Tongue (tissue), 2 donors: ENCODE measurements around the gene CD3G. TPM values are rescaled to one million over a fixed set of nuclear protein-coding genes. Genes with fewer than 3 reads are reported as not detected.
"Not testable (repeated sequence)": the region's sequence is repeated elsewhere in the genome, so short reads cannot be mapped to it uniquely, and the experiment has no call there.

Experiments used
- DNase-seq: peaks from one replicate; pipeline ENCODE4 v3.0.0-alpha.2; 2015
- total RNA-seq: library from RNA; depleted of rRNA; stranded (reverse); fragments of >200 nt; gene quantifications from one replicate; pipeline ENCODE4 v1.2.3, GENCODE V29; 2014

The CD3G gene
- total RNA-seq = 1.1 TPM

DNA sequence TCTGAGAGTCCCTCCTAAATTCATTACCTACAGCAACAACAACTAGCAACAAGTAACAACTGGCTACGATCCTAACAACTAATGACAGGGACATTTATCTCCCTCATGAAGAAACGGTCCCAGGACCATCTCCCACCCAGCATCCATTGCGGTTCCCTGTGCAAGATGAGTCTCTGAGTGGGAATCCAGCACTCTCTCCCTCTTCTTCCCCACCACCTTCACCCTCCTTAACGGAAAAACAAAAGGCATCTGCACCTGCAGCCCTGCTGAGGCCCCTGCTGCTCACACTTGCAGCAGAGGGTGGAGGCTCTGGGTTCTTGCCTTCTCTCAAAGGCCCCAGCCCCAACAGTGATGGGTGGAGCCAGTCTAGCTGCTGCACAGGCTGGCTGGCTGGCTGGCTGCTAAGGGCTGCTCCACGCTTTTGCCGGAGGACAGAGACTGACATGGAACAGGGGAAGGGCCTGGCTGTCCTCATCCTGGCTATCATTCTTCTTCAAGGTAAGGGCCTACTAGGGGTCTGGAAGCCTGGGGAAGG is at the start of gene CD3G:
CD3G (plus strand) TSS at position 364 of the 535 bp plus-strand sequence; CDS start at position 444, 80 bp downstream.
- DNase-seq = no peak

DNA sequence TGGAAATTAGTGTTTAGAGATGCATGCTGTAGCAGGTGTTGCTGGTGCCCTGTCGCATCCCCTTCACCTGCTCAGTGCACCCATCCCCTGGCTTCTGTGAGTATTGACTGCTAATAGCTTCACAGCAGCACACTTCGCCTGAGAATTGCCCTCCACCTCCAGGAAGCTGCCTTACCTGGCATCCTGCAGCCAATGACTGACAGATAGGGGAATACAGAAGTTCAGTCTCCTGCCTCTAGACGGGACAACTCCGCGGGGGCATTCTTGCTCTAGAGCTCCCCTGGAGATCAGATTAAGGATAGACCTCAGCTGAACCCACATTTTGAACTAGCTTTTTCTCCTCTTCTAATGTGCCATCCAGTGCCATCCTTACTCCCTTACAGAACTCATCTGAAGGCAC is 48.9 kb upstream of the CD3G start:
- DNase-seq = no peak

DNA sequence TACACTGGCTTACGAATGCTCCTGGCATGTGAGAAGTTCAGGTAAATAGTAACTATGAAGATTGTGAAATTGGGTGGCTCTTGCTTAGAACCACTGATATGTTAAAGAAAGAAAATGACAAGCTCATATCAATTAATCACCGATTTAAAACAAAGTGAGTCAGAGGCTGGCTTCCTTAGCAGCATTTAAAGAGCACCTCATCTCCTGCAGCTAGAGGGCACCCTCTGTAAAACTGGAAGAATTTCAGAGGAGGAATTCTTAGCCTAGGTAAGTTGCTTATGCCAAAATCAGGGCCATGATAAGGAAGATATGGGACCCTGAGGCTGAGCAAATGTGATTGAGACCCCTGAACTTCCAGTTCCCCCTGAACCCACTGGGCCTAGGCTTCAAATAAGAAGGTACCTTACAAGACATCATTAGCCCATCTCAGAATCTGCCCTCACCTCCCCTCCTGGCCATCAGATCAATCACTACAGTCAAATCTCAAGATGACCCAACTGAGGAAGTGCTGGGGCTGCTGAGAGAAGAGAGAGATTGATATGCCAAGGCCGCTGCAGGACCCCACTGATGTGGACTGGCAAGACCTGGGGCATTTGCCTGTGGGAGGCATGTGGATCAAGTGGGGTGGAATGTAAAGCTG is 48.2 kb upstream of the CD3G start:
- DNase-seq = peak; percentile 22

DNA sequence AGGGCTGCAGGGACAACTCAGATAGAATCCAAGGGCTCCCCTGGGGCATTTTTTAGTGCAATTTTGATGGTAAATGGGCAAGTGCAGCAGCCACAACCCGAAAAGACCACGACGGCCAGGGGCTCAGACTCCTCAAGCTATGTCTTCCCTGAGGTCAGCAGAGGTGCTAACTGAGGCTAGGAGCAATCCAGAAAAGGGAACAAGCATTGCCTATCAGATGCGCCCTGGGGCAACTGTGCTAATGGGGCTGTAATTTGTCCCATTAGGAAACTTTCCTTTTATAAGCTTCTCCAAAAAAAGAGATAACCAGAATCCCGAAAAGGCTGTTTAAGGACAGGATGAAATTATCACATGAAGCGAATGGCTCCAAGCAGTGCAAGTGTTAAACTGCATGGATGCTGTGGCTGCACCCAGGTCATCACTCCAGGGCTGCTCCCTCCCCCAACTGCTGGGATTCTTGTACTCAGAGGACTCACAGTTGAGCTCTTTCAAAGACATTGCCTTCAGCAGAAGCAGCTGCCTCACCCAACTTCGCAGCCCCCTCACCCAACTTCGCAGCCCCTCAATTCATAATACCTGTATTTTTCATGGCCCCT is 42.4 kb upstream of the CD3G start:
- no peak for DNase-seq

DNA sequence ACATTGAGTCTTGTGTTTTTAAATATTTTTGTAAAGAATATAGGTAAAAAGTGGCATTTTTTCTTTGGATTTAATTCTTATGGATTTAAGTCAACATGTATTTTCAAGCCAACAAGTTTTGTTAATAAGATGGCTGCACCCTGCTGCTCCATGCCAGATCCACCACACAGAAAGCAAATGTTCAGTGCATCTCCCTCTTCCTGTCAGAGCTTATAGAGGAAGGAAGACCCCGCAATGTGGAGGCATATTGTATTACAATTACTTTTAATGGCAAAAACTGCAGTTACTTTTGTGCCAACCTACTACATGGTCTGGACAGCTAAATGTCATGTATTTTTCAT is 39.9 kb upstream of the CD3G start:
- DNase-seq = no peak

DNA sequence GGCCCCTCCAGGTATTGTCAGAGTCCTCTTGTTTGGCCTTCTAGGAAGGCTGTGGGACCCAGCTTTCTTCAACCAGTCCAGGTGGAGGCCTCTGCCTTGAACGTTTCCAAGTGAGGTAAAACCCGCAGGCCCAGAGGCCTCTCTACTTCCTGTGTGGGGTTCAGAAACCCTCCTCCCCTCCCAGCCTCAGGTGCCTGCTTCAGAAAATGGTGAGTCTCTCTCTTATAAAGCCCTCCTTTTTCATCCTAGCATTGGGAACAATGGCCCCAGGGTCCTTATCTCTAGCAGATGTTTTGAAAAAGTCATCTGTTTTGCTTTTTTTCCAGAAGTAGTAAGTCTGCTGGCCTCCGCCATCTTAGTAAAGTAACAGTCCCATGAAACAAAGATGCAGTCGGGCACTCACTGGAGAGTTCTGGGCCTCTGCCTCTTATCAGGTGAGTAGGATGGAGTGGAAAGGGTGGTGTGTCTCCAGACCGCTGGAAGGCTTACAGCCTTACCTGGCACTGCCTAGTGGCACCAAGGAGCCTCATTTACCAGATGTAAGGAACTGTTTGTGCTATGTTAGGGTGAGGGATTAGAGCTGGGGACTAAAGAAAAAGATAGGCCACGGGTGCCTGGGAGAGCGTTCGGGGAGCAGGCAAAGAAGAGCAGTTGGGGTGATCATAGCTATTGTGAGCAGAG is 39.4 kb upstream of the CD3G start, which contains the start of gene CD3E:
CD3E (plus strand) TSS at position 163 of the 681 bp plus-strand sequence; CDS start at position 386, 223 bp downstream.
- no peak for DNase-seq

DNA sequence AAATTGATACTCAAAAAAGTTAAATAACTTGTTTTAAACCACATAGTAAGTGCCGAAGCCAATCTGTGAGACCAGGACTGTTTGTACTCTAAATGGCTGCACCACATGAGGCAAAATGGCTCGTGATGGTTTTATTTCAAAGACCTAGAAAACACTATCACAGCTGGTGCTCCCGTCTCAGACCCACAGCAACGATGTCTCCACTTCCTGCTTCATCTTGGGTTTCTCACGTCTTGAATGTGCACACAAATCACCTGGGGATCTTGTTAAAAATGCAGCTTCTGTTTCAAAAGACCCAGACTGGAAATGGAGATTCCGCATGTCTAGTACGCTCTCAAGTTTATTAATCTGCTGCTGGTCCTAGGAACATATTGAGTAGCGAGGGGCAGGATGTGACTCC is 38.4 kb upstream of the CD3G start:
- no peak for DNase-seq

DNA sequence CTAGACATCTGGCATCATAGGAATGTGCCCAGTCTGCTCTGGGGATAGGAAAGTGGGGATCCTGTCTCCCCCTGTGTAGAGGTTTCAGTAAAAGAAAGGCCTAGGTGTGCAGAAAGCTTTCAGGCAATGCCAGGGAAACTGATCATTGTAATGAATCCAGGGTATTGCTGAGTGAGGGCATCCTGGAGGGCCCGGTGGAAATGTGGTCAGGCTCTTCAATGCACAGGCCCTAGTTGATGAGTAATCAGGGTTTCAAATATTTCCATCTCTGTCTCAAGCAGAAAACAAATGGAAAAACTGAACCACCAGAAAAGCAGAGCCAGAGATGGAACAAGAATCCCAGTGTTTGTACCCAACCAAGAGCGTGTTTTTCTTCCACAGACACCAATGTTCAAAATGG is 37.6 kb upstream of the CD3G start:
- no peak for DNase-seq

DNA sequence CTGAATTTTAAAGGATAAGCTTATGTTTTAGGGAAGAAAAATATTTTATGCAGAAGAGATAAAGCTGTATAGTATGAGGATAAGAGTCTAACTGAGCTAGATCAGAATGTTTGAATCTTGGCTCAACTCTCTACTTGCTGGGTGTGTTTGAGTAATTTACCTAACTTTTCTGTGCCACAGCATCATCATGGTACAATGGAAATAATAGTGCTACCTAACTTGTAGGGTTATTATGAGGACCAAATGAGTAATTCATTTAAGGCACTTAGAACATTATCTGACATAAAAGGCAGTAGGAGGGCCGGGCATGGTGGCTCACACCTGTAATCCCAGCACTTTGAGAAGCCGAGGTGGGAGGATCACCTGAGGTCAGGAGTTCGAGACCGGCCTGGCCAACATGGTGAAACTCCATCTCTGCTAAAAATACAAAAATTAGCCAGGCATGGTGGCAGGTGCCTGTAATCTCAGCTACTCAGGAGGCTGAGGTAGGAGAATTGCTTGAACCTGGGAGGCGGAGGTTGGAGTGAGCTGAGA is 35.1 kb upstream of the CD3G start:
- not testable (repeated sequence) for DNase-seq

DNA sequence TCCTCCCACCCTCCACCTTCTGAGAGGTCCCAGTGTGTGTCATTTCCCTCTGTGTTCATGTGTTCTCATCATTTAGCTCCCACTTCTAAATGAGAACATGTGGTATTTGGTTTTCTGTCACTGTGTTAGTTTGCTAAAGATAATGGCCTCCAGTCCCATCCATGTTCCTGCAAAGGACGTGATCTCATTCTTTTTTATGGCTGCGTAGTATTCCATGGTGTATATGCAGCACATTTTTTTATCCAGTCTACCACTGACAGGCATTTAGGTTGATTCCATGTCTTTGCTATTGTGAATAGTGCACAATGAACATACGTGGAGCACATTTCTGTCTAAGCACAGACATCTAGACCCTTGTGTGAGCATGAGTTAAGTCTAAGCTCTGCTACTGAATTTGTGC is 33.9 kb upstream of the CD3G start:
- no peak for DNase-seq

DNA sequence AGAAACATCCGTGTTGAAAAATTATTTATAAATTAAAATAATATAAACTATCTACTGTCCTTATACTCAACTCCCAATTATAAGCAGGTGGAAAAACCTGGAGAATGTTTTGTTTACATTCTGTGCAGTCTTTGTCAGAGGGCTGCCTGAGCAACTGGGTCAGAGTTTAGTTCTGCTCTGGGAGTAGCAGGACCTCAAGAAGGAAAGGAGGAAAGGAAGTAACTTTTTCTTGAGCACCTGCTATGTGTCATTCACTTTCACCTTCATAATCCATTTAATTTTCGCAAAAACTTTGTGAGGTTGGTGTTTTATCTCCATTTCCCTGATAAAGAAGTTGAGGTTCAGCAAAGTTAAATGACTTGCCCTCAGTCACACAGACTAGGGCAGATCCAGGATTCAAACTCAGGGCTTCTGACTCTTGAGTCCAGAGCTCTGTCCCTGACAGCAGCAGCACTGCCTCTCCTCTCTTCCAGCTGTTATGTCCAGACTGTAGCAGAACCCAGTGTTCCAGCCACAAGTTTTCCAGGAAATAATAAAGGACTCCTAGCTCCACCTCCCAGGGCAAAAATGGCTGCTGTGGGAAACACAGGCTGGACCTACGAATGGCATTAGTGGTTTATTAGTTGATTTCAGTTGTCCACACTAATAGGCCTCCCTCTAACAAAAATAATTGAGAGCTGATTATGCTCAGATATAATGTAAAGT is 33.2 kb upstream of the CD3G start:
- no peak for DNase-seq

DNA sequence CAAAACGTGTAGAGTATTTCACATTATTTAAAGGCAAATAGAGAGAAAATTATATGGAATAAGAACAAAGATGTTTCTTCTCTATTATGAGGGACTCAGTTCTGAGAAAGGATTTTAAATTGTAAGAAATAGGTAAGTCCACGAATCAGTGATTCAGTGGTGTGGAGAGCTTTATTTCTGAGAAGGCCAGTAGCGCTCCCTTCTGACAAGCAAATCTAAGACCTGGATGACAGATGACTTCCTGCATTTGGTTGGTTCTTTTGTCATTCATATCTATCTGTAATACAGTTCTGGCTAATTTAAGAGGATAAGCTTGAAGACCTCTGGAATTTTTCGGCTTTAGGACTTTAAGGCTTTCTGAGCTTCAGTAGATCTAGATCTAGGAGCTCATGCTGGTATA is 32.6 kb upstream of the CD3G start:
- DNase-seq = no peak

DNA sequence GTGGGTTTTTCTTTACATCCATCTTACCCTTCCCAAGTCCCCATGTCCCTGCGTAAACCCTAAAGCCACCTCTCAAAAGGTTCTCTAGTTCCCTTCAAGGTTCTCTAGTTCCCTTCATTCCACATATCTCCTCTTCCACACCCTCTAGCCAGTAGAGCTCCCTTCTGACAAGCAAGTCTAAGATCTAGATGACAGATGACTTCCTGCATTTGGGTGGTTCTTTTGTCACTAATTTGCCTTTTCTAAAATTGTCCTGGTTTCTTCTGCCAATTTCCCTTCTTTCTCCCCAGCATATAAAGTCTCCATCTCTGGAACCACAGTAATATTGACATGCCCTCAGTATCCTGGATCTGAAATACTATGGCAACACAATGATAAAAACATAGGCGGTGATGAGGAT is 31.8 kb upstream of the CD3G start:
- DNase-seq = no peak

DNA sequence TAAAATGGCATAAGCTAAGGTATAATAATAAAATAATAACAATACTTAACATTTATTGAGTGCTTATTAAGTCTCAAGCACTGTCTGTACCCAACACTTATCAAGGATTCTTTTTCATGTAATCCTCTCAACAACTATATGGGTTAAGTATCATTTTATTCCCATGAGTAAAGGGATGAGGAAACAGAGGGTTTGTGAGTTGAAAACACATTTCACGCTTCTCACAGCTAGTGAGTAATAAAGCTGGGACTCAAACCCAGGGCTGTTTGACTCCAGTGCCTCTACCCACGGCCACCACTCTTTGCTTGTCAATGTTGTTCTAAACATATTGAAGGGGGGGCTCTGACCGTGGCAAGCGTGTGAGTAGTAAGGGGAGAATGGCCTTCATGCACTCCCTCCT is 30.9 kb upstream of the CD3G start:
- no peak for DNase-seq

DNA sequence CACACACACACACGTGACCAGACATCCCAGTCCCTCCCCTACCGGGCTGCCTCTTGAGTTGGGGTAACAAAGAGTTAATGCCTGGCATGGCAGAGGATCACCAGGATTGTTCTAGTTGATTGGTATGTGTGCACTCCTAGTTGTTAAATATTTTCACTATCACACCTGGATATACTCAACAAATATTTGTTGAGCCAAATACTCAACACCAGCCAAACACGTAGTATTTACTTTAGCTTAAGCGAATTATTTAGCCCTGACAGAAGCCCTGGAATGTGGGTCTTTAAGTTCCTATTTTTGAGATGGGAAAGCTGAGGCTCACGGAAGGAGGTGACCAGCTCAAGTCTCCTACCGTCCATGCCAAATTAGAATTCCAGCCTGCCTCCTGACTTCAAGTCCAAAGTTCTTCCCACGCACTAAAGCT is 29.1 kb upstream of the CD3G start:
- DNase-seq = peak; percentile 34

DNA sequence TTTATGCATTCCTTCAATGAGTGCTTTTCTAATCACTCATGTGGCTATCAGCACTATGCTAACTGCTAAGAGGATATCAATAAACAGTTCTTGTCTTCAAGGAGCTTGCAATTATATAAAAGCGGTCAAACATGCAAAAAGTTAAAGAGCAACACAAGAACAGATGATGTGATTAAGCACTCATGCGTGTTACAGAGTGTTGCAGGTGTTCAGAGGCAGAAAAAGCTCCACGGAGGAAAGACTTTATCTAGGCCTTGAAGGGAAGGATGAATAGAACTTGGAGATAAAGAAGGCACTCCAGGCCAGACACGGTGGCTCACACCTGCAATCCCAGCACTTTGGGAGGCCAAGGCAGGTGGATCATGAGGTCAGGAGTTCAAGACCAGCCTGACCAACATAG is 26.0 kb upstream of the CD3G start:
- DNase-seq = no peak

DNA sequence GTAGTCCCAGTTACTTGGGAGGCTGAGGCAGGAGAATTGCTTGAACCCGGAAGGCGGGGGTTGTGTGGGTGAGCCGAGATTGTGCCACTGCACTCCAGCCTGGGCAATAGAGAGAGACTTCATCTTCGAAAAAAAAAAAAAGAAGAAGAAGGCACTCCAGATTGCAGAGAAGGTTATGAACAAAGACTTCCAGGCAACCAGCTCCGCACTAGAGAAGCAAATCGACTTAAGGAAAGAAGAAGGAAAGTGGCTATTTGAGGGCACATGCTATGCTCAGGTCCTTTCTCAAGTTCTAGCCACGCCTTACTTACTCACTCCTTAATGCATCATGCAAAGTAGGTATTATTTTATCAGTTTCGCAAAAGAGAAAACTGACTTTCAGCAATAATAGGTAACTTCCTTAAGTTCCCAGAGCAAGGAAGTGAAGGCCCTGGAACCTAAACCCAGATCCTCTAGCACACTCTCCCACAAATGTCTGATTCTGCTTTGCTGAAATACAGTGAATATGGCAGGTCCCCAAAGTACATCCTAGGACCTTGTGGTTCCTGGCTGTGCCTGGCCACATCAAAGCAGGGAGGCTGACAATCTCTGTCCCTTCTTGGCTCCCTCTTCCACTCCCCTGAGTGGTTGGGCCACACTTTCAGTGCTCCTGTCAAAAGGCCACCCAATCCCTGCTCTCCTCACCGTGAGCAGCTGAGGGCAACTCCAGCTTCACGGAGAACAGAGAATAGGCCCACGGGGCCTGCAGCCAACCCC is 25.4 kb upstream of the CD3G start:
- no peak for DNase-seq

DNA sequence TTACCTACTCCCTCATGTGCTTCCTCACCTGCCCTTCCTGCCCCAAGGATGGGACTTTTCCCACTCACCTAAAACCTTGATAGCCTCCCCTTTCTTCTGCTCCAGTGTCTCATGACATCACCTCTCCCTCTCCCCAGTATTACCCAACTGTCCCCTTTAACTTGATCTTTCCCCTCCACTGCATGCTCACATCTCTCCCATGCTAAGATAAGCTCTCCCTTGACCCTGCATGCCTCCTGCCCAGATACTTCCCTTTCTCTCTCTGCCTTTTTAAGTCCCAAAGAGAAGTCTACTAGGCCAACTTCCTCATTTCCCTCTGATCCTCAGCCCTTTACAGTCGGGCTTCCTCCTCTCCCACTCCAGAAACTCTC is 24.8 kb upstream of the CD3G start:
- no peak for DNase-seq

DNA sequence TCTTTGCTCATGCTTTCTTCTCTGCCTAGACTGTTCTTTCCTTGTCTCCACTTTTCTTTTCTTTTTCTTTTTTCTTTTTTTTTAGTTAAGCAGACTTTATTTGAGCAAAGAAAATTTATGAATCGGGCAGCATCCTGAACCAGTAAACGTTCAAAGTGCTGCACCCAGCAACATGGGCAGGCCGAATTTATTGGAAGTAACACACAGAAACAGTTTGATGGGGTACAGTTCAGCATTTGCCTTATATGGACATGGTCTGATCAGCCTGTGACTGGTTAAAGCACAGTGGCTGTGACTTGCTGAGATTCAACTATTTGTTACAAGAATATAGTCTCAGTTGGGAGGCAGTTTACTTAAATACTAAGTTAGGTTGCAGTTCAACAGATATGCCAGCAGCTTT is 23.6 kb upstream of the CD3G start:
- DNase-seq = no peak

DNA sequence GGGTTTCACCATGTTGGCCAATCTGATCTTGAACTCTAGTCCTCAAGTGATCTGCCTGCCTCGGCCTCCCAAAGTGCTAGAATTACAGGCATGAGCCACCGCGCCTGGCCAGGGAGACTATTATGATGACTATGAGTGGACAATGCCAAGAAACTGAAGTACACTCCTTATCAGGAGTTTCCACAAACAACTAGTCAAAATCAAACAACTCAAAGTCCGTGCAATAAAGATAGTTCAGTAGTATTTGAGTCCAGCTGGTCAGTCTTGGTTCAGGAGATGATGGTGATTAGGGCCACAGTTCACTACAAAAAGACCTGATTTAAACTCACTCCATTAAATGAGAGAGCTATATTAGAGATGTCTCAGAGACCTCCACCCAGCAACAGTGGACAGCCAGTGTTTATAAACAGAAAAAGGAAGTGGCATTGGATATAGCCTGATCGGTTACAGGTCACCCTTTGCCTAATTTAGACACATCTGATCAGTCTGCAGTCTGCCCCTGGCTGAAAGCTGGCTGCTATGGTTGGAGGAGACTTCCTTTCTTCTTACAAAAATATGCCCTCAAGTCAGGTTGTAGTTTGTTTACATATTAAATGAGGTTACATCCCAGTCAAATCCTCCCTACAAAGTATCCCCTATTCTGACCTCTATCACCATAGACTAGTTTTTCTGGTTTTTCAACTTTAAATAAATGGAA is 22.6 kb upstream of the CD3G start:
- DNase-seq = peak; percentile 8

DNA sequence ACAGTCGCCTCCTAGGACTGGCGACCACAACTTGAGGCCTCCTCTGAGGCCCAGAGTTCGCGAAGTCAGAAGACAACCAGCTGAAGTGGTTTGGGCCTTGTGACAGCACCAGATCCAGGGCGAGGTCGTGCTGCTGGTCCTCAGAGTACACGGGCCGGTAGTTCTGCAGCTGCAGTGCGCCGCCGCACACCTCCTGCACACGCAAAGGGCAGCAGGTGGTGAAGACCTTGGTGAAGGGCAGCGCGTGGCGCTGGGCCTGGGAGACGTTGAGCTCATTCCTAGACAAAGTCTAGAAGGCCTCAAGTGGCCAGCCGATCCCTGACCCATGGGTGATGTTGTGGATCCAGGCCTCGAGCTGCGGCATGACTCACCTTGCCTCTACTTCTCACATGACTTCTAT is 21.4 kb upstream of the CD3G start:
- DNase-seq = no peak
